ENCODE data around the gene TRMO.

GRCh38 chr9:97904725-97905124, 17.6 kb downstream of the TRMO start:
- TF ChIP-seq EZH2 (IDR thresholded peaks at IDR 0.05; ENCODE audit: low read depth) (no peak), CTCF (conservative IDR thresholded peaks at IDR 0.05) (no peak)

Measured in PC-9 (cell line).